ENCODE data around the gene DCHS2.

DCHS2 gene

DNA sequence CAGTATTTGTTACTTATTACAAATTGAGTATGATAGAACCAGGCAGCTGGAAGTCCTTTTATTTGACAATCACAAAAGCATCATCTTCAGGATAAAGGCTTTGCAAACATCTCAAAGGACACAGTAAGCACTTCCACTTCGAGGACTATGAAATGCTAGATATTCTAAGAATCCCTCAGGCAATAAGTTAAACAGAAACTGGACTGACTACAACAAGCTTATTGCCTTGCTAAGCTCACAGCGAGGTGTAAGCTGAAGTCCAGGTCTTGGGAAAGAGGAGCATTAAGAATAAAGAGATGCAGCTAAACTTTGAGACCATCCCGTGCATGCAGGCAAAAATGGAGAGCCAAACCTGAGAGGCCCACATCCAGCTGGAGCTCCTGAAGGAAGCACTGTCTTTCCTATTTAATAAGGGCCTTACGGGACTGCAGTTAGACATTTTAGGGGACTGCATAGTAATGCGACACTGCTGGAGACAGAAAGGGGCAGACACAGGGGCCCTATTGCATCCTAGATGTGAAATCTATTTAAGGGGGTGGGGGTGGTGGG is 38.7 kb downstream of the DCHS2 start:
- DNase-seq (ENCODE audit: insufficient read length, low spot score) (no peak), FAIRE-seq (no peak)
- no peak for TF ChIP-seq POLR2A (IDR thresholded peaks at IDR 0.05; ENCODE audit: low read depth, low read length)

- no peak for TF ChIP-seq POLR2A (IDR thresholded peaks at IDR 0.05; ENCODE audit: low read depth, low read length)
- DNase-seq (ENCODE audit: insufficient read length, low spot score) (no peak), FAIRE-seq (no peak)
Observed at GRCh38 chr4:154450966-154451365, 40.6 kb downstream of the DCHS2 start.

DNA sequence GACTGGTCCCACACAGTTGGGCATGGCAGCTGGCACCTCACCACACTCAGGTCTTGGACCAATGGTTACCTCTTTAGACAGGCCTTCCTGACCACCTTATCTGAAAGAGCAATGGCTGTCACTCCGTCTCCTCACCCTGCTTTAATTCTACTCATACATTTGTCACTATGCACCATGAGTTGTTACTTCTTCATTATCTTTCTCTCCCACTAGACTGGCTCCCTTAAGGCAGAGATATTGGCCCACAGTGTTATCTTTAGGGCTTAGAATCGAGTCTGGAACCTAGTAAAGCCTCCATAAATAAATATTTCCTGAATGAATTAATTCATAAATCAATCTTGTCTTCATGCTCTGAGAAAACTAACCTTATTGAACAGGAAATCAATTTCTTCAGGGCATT is 46.6 kb downstream of the DCHS2 start:
- no peak for TF ChIP-seq POLR2A (IDR thresholded peaks at IDR 0.05; ENCODE audit: low read depth, low read length)
- FAIRE-seq, result no peak
- DNase-seq (ENCODE audit: insufficient read length, low spot score), result no peak

- TF ChIP-seq POLR2A (IDR thresholded peaks at IDR 0.05; ENCODE audit: low read depth, low read length), result no peak
- DNase-seq (ENCODE audit: insufficient read length, low spot score) (no peak), FAIRE-seq (no peak)
Observed at GRCh38 chr4:154441982-154442381, 49.6 kb downstream of the DCHS2 start.

DNA sequence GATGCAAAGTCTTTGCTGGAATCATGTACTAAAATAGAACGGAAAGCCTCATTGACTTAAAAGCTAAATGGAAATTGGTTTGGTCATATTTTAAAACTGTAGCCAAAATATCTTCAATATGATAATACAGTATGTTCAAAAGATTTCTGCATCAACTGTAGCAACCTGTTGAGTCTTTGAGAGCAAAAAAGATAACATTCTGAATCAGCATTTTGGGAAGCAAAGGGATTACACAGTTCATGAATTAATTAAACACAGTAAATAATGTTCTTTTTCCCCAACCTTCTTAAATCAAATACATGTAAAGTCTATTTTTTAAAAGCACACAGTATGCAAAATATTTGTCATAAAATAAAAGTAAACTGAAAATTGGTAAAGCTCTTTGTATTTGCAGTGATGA is 50.5 kb downstream of the DCHS2 start:
- no peak for FAIRE-seq
- TF ChIP-seq POLR2A (IDR thresholded peaks at IDR 0.05; ENCODE audit: low read depth, low read length), result no peak
- no peak for DNase-seq (ENCODE audit: insufficient read length, low spot score)

DNA sequence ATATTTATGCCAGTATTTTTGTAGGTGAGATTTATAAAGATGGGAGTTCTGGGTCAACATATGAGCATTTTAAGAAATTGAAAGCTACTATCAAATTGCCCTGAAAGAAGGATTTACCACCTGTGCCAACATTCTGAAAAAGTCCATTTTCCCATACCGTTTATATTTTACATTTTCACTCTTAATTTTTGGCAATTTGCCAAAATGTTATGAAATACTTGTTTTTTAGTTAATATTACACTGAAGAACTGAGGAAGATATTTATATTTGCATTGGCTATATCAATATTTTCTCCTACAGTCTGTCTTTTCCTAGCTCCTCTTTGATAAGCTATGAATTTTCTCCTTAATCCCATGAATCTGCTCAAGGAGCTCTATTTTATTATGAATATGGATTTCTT is 52.4 kb downstream of the DCHS2 start:
- no peak for TF ChIP-seq POLR2A (IDR thresholded peaks at IDR 0.05; ENCODE audit: low read depth, low read length)
- FAIRE-seq, result no peak
- DNase-seq (ENCODE audit: insufficient read length, low spot score), result no peak

DNA sequence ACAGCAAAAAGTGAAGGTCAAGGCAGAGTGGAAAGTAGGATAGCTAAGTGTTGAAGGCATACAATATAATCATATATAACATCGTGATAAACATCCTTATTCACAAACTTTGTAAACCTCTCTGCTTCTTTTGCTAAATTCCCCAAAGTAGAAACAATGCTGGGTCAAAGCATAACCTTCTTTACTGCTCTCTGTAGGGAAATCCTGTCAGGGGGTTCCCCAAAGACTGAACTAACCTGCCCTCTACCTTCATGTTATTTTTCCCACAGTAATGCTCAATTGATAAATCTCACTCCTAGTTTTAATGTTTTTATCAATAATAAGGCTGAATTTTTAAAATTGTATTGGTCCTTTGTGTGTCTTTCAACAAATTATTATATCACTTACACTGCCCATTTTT is 55.7 kb downstream of the DCHS2 start:
- TF ChIP-seq POLR2A (IDR thresholded peaks at IDR 0.05; ENCODE audit: low read depth, low read length), result no peak
- DNase-seq (ENCODE audit: insufficient read length, low spot score) (no peak), FAIRE-seq (no peak)

DNA sequence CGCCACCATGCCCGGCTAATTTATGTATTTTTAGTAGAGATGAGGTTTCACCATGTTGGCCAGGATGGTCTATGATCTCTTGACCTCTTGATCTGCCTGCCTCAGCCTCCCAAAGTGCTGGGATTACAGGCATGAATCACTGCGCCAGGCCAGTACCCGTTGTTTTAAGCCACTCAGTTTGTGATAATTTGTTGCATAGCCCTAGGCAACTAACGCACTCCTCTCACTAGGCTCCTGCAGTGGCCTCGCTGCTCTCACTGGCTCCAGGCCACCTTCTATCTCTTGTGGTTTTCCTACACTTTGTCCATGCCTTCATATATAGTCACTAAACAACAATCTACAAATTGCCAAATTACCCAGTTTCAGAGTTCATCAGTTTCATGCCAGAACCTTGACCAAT is 58.1 kb downstream of the DCHS2 start:
- FAIRE-seq (no peak), DNase-seq (ENCODE audit: insufficient read length, low spot score) (no peak)
- no peak for TF ChIP-seq POLR2A (IDR thresholded peaks at IDR 0.05; ENCODE audit: low read depth, low read length)

DNA sequence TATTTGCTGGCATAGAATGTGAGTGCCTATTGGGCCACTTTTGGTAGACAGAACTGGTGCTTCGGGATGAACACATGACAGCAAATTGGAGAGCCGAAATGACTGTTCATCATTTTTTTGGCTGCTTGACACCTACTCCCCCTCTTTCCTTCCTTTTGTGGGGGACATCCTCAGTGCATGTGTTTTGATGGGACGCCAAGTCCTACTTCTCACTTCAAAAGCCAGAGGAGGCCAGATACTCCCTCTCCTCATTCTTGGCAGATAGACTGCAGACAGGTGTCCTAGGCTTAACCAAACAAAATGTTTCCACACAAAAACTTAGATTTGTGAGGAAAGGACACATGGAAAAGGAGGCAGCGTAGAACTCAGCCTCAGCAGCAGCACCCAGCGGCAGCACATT is 62.4 kb downstream of the DCHS2 start:
- FAIRE-seq, result no peak
- DNase-seq (ENCODE audit: insufficient read length, low spot score), result no peak
- TF ChIP-seq POLR2A (IDR thresholded peaks at IDR 0.05; ENCODE audit: low read depth, low read length), result no peak

DNA sequence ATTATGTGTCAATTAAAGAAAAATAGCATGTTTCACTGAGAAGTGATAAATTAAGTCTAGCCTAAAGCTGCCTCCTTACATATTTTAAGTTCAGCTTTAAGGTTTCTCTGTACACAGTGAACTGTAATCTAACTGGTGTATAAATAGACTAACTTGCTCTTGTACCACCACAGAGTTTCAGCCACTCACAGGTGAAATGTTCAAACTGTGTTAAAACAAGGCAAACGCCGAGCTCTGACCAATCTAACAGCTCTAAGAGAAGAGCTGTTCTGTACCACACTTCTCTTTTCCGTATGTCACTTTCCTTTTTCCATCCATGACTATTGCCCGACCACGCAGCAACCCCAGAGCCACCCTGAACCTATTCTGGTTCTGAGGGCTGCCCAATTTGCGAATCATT is 64.5 kb downstream of the DCHS2 start:
- DNase-seq (ENCODE audit: insufficient read length, low spot score), result no peak
- no peak for TF ChIP-seq POLR2A (IDR thresholded peaks at IDR 0.05; ENCODE audit: low read depth, low read length)
- no peak for FAIRE-seq

DNA sequence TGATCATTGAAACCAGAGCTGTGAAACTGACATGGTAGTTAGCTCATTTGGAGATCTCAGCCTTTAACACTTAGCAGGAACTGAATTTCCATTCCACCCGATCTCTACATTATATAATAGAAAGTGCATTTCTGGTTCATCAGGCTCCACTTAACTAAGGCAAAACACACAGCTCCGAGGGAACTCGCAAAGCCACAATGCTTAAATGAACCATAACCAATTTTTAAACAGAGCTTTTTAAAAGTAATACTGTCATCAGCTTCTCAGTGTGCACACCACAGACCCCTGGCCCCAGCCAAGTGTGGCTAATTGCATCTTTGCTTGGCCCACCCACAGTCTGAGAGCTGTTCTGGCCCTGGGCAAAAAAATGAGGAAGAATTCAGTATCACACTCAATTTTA is 66.1 kb downstream of the DCHS2 start:
- DNase-seq (ENCODE audit: insufficient read length, low spot score) (no peak), FAIRE-seq (no peak)

DNA sequence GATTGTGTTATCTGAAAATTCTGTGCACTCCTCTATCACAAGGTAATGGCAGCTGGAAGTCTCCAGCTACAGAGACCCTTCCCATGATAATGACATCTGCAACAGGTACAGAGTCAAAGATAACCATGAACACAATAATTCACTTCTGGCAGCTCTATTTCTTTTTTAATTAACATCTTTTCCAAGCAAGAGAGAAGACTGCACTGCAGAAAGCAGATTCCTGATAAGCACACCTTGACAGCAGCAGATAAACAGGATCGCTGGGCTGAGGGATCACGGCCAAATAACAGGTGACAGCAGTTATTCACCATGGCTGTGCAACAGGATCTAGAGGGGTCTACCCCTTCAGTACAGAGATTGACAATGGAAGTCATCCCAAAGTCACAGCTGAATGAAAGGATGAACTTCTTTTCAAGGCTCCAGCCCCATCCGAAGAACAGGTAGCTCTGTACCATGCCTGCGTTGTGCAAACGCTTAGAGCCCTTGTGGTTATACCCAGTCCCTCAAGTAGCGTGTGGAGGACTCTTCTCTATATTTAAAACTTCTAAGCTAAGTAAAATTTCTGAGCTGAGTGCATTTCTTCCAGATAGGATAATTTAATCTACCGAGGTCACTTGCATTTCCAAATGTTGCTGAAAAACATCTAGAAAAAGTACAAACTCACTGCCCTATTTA is 66.7 kb downstream of the DCHS2 start:
- TF ChIP-seq POLR2A (IDR thresholded peaks at IDR 0.05; ENCODE audit: low read depth, low read length), result no peak
- no peak for FAIRE-seq
- DNase-seq (ENCODE audit: insufficient read length, low spot score), result no peak

More for the DNA sequence above, 66.1 kb downstream of the DCHS2 start:
- no peak for TF ChIP-seq POLR2A (IDR thresholded peaks at IDR 0.05; ENCODE audit: low read depth, low read length)

DNA sequence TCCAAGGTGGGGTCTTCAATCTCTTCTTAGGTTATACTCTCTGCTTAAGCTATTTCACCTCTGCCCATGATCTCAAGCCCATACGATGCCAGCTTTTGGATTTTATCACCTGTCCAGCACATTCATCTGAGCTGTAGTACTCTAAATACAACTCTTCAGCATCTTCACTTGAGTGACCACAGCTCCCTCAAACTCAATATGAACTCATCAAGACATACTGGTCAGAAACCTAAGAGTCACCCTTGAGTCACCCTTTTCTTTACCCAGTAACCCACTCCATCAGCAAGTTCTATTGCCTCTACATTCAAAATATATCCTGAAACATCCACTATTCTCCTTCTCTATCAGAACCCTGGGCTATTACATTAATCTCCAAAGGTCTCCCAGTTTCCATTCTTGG is 69.4 kb downstream of the DCHS2 start:
- TF ChIP-seq POLR2A (IDR thresholded peaks at IDR 0.05; ENCODE audit: low read depth, low read length), result no peak
- no peak for FAIRE-seq
- no peak for DNase-seq (ENCODE audit: insufficient read length, low spot score)

- DNase-seq (ENCODE audit: insufficient read length, low spot score), result no peak
- TF ChIP-seq POLR2A (IDR thresholded peaks at IDR 0.05; ENCODE audit: low read depth, low read length), result no peak
- FAIRE-seq, result no peak
Observed at GRCh38 chr4:154421618-154422017, 70.0 kb downstream of the DCHS2 start.

GRCh38 chr4:154417373-154417673 is 74.3 kb downstream of the DCHS2 start:
- DNase-seq (ENCODE audit: insufficient read length, low spot score) (no peak), FAIRE-seq (no peak)
- TF ChIP-seq POLR2A (IDR thresholded peaks at IDR 0.05; ENCODE audit: low read depth, low read length), result no peak

DNA sequence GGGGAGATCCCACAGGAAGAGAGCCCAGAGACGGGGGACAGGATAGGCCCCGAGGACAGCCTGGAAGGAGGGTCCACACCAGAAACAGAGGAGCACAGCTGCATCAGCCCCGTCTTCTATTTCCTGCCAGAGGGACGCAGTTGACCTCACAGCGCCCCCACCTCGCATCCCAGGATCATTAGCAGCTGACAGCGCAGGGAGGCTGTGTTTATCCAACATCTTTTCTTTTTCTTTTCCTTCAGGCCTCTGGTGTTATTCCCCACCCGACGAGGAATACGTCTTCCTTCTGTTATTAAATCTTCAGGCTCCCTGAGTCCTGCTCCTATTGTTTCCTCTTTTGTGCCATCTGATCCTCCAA is 75.4 kb downstream of the DCHS2 start:
- no peak for DNase-seq (ENCODE audit: insufficient read length, low spot score)
- no peak for TF ChIP-seq POLR2A (IDR thresholded peaks at IDR 0.05; ENCODE audit: low read depth, low read length)
- no peak for FAIRE-seq

Measured in H54 (cell line).